Measurements from ENCODE around the gene CTNNA1.

The CTNNA1 gene

DNA sequence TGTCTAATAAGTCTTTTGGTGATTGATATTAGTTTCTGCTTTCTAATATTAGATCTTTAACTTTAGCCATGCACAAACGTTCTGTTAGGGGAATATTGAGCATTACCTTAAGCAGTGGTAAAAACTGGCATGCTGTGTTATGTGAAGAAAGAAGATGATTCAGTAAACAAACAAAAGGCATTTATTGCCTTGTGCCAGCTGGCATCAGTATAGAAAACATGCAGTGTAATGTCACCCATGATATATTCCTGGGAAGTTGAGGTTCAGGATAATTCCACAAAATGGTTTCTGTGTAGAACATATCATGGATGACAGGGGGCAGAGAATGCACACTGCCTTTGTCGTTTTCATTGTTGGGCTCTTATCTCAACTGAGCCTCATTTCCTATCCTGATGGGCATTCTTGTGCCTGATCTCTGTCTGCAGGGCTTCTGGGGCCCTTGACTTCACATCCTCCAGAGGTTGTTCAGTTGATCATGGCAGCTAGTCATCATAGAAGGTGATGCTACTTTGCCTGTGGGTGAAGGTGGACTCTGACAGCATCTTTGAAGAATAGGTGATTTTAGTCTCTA, 97.7 kb downstream of the CTNNA1 start:
- no peak for DNase-seq (ENCODE audit: low read depth in 2 of 2)

DNA sequence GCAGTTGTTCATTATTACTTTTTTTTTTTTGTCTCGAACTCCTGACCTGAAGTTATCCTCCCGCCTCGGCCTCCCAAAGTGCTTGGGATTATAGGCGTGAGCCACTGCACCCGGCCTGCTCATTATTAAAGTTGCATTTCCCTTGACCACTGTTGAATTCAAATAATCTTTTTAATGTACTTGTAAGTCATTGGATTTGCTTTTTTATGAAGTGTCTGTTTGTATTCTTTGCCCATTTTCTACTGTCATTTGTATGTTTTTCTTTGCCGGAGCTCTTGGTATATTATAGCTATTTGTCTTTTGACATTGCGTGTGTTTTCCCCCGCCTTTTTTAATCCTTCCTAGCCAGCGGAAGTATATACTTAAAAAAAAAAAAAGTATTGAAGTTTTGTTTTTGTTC, 99.9 kb downstream of the CTNNA1 start:
- DNase-seq (ENCODE audit: low read depth in 2 of 2) = no peak

DNA sequence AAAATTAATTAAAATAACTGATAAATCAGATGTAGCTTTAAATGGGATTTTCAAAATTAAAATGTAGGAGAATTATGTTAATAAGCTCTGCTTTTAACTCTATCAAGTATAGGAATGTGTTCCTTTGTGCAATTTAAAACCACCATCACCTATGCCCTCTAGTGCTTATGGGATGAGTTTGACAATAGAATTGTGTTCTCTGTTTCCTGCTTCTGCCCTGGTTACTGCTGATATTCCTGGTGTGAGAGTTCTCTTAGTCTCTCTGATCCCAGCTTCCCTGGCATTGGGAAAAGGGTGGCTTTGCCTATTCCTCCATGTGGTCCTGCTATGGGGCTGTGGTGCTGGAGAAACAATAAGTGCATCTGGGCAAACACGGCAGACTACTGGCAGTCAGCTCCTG, 113.8 kb downstream of the CTNNA1 start:
- no peak for DNase-seq (ENCODE audit: low read depth in 2 of 2)

DNA sequence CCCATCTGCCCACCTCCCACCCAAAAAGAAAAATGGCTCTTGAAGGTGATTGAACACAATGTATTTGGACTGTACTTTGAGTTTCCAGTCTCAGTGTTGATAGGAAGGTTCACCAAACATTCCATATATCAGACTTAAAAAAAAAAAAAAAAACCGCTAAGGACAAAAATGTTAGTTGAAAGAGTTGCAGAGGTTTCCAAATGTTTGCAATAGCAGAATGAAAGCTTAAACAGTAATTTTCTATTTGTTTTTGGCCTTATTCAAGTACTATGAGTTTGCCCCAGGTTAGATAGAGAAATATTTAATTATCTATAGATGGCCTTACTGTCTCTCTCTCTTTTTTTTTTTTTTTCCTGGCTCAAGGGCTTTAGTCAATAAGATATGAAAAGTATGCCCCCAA, 115.8 kb downstream of the CTNNA1 start:
- DNase-seq (ENCODE audit: low read depth in 2 of 2) = no peak

GRCh38 chr5:138869763-138870500, 116.7 kb downstream of the CTNNA1 start:
- DNase-seq (ENCODE audit: low read depth in 2 of 2) = no peak

DNA sequence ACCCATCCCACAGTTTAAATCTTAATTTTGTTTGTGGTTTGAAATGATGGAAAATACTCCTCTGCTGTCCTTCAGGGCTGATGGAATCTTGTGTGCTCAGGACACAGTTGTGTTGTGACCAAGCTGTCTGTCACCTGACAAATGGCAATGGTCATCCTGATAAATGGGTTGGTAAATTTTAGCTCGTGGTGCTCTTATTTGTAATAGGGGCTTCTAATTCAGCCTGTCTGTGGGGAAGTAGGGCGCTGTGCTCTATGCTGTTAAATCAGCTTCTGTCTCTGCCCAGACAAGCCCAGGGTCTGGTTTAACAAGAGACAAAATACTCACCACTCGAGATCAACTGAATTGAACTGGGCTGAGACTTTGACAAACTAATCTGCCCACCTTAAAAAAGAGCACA, 117.4 kb downstream of the CTNNA1 start:
- no peak for DNase-seq (ENCODE audit: low read depth in 2 of 2)

- DNase-seq (ENCODE audit: low read depth in 2 of 2) = no peak
These were observed 119.7 kb downstream of the CTNNA1 start for GRCh38 chr5:138872841-138873465.

DNA sequence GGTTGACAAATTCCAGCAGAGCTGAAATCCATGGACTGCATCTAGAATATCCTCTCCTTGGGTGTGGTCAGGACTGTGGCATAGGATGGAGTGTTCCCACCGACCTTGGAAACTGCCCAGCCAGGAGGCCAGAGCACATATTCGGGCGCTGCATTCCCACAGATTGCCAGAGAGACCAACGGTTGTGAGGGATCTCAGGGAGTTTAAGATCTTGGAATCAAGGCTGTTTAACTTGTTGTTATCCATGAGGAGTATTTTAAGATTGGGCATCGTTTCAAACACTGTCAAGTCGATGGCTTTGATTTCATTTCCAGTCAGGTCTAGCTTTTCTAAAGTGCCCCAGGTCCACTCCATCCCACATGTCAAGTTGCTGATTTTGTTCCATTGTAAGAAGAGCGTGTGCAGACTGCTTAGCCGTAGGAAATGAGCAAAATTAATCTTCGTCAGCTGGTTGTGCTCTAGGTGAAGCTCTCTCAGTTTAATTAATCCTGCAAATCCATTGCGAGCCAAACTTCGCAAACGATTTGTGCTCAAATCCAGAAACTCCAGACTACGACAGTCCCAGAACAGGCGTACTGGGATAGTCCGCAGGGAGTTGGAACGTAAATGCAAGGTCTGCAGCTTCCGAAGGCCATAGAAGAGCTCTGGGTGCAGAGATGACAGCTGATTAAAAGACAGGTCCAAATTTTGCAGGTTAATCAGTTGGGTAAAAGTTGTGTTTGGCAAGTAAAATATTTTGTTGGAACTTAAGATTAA, 120.4 kb downstream of the CTNNA1 start:
- no peak for DNase-seq (ENCODE audit: low read depth in 2 of 2)

GRCh38 chr5:138874241-138874640, 121.0 kb downstream of the CTNNA1 start:
- DNase-seq (ENCODE audit: low read depth in 2 of 2) = no peak

DNA sequence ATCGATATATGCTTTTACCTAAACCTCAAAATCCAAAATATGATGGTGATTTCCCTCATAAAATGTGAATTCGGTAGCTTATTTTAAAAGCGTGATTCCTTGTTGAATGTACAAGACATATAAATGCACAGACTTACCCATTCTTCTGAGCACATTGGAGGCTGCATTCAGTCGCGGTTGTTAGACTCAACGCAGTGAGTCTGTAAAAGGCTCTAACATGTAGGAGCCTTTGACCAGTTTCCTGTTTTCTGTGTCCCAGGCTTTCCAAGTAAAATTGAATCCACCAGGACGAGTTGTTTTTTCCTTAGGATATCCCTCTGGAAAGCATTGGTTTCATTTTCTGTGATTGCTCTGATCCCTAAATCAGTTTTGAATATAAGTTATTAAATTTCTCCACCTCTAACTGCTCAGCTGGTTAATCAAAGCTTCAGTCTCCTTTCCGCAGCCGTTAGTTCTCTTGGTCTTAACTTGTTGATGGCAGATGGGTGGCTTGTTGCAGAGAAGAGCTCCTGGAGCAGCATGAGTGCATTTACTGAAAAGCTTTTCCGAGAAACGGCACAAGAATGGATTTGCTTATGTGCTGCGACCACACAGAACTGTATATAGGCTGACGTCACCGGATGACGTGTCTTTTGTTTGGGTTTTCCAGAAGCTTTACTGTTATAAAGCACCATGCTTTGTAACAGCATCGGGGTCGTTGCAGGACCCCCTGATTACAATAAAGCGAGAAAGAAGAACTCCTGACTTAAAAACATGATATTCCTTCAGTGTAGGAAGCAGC, 121.7 kb downstream of the CTNNA1 start, which contains the start of gene LRRTM2:
Gene LRRTM2 (minus strand): TSS at position 565 of the 781 bp plus-strand sequence. CDS start 424 bp downstream, at position 141.
- no peak for DNase-seq (ENCODE audit: low read depth in 2 of 2)

- DNase-seq (ENCODE audit: low read depth in 2 of 2) = no peak
These were observed 122.3 kb downstream of the CTNNA1 start for GRCh38 chr5:138875552-138875875.

DNA sequence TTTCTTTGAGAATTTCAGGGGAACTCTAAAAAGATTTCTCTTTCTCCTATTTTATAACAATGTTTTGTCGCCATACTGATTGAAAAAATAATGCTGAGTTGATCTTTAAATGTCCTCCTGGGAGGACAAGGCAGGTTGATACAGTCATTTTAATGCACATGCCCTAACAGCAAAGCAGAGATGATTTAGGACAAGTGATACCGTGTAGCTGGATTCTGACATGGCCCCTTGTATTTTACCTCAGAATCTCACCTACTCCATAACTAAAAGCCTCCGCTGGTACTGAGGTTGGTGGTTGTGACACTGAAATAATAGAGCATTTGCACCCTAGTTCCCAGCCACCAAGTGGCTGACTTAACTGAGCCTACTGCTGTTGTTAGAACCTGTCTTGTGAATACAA, 122.7 kb downstream of the CTNNA1 start:
- DNase-seq (ENCODE audit: low read depth in 2 of 2) = no peak

- no peak for DNase-seq (ENCODE audit: low read depth in 2 of 2)
These were observed 123.6 kb downstream of the CTNNA1 start for GRCh38 chr5:138876811-138877210.

GRCh38 chr5:138878437-138879235, 125.4 kb downstream of the CTNNA1 start:
- no peak for DNase-seq (ENCODE audit: low read depth in 2 of 2)

DNA sequence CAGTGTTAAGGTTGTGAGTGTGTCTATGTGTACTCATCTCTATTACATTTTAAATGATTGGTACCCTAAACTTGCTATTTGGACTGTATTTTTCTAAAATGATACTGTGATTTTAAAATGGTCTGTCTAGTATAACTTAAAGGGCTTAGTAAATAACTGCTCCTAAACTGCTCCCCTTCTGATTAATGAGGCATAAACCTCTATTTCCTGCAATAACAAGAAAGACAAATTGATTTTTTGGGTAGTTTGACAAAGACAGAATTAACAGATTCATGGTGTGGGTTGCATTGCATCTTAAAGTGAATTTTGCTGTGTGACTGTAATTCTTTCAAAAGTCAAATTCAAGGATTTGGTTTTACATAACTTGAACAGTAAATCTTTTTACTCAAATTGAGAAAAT, 130.0 kb downstream of the CTNNA1 start:
- DNase-seq (ENCODE audit: low read depth in 2 of 2) = no peak

DNA sequence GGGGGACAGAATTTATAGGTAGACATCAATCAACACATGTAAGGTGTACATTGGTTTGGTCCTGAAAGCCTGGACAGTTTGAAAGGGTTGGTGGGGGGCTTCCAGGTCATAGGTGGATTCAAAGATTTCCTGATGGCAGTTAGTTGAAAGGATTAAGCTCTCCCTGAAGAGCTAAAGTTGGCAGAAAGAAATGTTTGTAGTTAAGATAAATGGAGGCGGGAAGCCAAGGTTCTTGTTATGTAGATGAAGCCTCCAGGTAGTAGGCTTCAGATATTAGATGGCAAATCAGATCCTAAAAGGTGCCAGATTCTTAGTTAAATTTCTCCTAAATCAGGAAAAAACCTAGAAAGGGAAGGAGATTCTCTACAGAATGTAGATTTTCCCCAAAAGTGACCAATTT, 130.9 kb downstream of the CTNNA1 start:
- DNase-seq (ENCODE audit: low read depth in 2 of 2) = no peak

GRCh38 chr5:138884554-138884953, 131.3 kb downstream of the CTNNA1 start:
- DNase-seq (ENCODE audit: low read depth in 2 of 2) = no peak

DNA sequence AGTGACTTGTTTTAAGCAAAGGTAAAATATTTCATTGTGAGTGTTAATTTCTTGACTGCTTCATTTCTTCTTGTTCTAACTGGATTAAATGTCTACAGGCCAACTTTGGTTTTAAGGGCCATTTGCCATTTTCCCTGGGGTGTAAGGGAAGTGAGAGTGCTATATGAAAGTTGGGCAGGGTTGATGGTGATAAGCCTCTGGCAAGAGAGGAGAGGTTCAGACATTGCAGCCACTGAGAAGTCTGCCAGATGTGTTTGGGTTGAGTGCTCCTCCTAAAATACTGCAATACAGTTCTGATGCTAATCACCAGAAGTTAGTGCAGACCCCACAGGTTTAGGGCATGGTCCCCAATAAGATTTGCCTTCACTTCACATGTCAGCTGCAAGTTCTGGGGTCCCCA, 136.8 kb downstream of the CTNNA1 start:
- DNase-seq (ENCODE audit: low read depth in 2 of 2) = no peak

DNA sequence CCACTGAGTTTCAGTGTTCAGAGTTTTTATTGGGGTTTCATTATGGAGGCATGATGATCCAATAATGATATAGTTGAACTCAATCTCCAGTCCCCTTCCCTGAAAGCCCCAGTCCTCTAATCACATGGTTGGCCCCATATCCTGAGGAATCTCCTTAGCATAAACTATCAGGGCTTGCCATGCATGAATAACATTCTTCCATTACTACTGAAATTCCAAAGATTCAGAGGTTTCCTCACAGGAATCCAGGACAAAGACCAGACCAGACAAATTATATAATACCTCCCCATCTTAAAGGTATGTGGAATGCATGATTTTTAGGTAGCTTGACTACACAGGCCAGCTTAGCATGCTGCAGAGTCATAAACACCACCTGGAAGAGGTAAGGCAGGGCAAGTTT, 137.4 kb downstream of the CTNNA1 start:
- DNase-seq (ENCODE audit: low read depth in 2 of 2) = no peak

GRCh38 chr5:138895918-138896317, 142.7 kb downstream of the CTNNA1 start:
- no peak for DNase-seq (ENCODE audit: low read depth in 2 of 2)

GRCh38 chr5:138898299-138898698, 145.1 kb downstream of the CTNNA1 start:
- DNase-seq (ENCODE audit: low read depth in 2 of 2) = no peak
